HepG2 (cell line): Measurements from ENCODE around the gene SBNO2. TPM values are rescaled to one million over a fixed set of nuclear protein-coding genes. Genes with fewer than 3 reads are reported as not detected.

ENCODE experiments used
- ATAC-seq: fragments of 200-7000 bp; cut with Tn5 transposase; 3 replicates; pipeline ENCODE4 v1.9.1; 2020; ENCODE audit warnings: mild to moderate bottlenecking, moderate library complexity
- BruUV-seq: library from RNA; stranded (reverse); fragments of 400-500 nt; replicated peaks from 2 replicates; lab custom pipeline; 2021; lab: Mats Ljungman, UMichigan
- CTCF ChIA-PET: fragments of 300-600 bp; formaldehyde crosslinking; extraction: SDS; loops from one replicate; lab custom pipeline; 2021; ENCODE audit warnings: low total read pairs, inconsistent platforms, low intra/inter-chr PET ratio; lab: Yijun Ruan, JAX
- POLR2A ChIA-PET: fragments of 350-600 bp; sonication (Branson Sonifier 250); formaldehyde crosslinking; loops from one replicate; lab custom pipeline; 2020; ENCODE audit warnings: antibody characterized with exemption, inconsistent platforms; lab: Yijun Ruan, JAX
- DNase-seq: peaks from one replicate; pipeline ENCODE4 v3.0.0-alpha.2; 2015; ENCODE audit warnings: low spot score
- FAIRE-seq: peaks from 3 replicates; lab custom pipeline; 2011; peaks lifted over from hg19 to GRCh38; lab: Jason Lieb, UNC
- H2AFZ ChIP-seq: one replicate; pipeline ENCODE4 v1.6.1; 2011; ENCODE audit warnings: low read length, inconsistent platforms
- H3K27ac ChIP-seq: fragments of 300-600 bp; 3 replicates; pipeline ENCODE4 v1.8.0; 2011; ENCODE audit warnings: mixed run types, mild to moderate bottlenecking, mixed read lengths, low read length, inconsistent platforms; ENCODE audit not compliant: insufficient read depth; ENCODE audit errors: extremely low read length
- H3K27me3 ChIP-seq, 2 experiments: fragments of 200-600 bp in 1 of 2; 2 replicates in 1 of 2; 3 replicates in 1 of 2; pipeline versions ENCODE4 v1.6.0 to v1.8.0; 2011; ENCODE audit warnings: low read length in 2 of 2, mild to moderate bottlenecking in 2 of 2, moderate library complexity in 2 of 2, inconsistent platforms in 1 of 2; ENCODE audit not compliant: insufficient read depth in 2 of 2, control insufficient read depth in 1 of 2
- H3K36me3 ChIP-seq, 2 experiments: fragments of 200-600 bp in 1 of 2; replicated peaks in 1 of 2; 2 replicates in 1 of 2; 3 replicates in 1 of 2; pipeline versions ENCODE4 v1.5.1 to v1.8.0; 2011; ENCODE audit warnings: low read length in 2 of 2, inconsistent platforms in 1 of 2; ENCODE audit not compliant: insufficient read depth in 2 of 2, control insufficient read depth in 1 of 2
- H3K4me1 ChIP-seq: 2 replicates; pipeline ENCODE4 v1.5.1; 2012; ENCODE audit warnings: low read length, inconsistent platforms; ENCODE audit not compliant: insufficient read depth
- H3K4me2 ChIP-seq: 2 replicates; pipeline ENCODE4 v1.6.0; 2011; ENCODE audit warnings: low read depth, low read length, inconsistent platforms
- H3K4me3 ChIP-seq, 3 experiments: fragments of 200-600 bp in 1 of 3; sonication (generic), shearing (Covaris generic) in 1 of 3; replicated peaks in 1 of 3; 2 replicates each; pipeline ENCODE4 v1.5.1; 2011 to 2016; ENCODE audit warnings: low read length in 3 of 3, inconsistent platforms in 2 of 3, low read depth in 2 of 3, mild to moderate bottlenecking in 2 of 3, control low read depth in 1 of 3, mixed read lengths in 1 of 3; ENCODE audit not compliant: insufficient read depth in 1 of 3
- H3K79me2 ChIP-seq: one replicate; pipeline ENCODE4 v1.6.1; 2011; ENCODE audit warnings: low read length, inconsistent platforms; ENCODE audit not compliant: insufficient read depth
- H3K9ac ChIP-seq: 2 replicates; pipeline ENCODE4 v1.6.0; 2011; ENCODE audit warnings: mild to moderate bottlenecking, low read depth, low read length, inconsistent platforms; ENCODE audit not compliant: insufficient read depth
- H3K9me3 ChIP-seq: 2 replicates; pipeline ENCODE4 v1.5.1; 2012; ENCODE audit warnings: mild to moderate bottlenecking, low read length
- H4K20me1 ChIP-seq: 2 replicates; pipeline ENCODE4 v1.6.0; 2011; ENCODE audit warnings: inconsistent platforms, mild to moderate bottlenecking, low read length, moderate library complexity; ENCODE audit not compliant: insufficient read depth
- ARHGAP35 ChIP-seq: sonication (generic); formaldehyde crosslinking; IDR thresholded peaks from 2 replicates; pipeline ENCODE4 v1.9.0; 2022; ENCODE audit warnings: mild to moderate bottlenecking, inconsistent platforms, moderate library complexity, missing genetic modification reagents, borderline replicate concordance
- ARNT ChIP-seq: fragments of 450-650 bp; IDR thresholded peaks from 2 replicates; pipeline ENCODE4 v1.6.1; 2017
- BCL3 ChIP-seq: sonication (generic); formaldehyde crosslinking; IDR thresholded peaks from 2 replicates; pipeline ENCODE4 v1.5.1; 2020; ENCODE audit warnings: mild to moderate bottlenecking, missing genetic modification reagents, moderate library complexity
- DRAP1 ChIP-seq: IDR thresholded peaks from 2 replicates; pipeline ENCODE4 v1.6.1; 2016; ENCODE audit warnings: missing genetic modification reagents, missing compliant biosample characterization
- ELK4 ChIP-seq: sonication (generic); formaldehyde crosslinking; IDR thresholded peaks from 2 replicates; pipeline ENCODE4 v1.9.0; 2021; ENCODE audit warnings: missing genetic modification reagents, borderline replicate concordance
- JUND ChIP-seq: sonication (generic); formaldehyde crosslinking; IDR thresholded peaks from 2 replicates; pipeline ENCODE4 v1.8.0; 2022; ENCODE audit warnings: mild to moderate bottlenecking, missing genetic modification reagents
- MXI1 ChIP-seq: IDR thresholded peaks from 3 replicates; pipeline ENCODE4 v1.6.1; 2012; ENCODE audit warnings: low read depth, low read length, inconsistent platforms, borderline replicate concordance
- NFATC3 ChIP-seq: sonication (generic); formaldehyde crosslinking; IDR thresholded peaks from 2 replicates; pipeline ENCODE4 v1.5.1; 2020; ENCODE audit warnings: mild to moderate bottlenecking, missing genetic modification reagents
- POLR2AphosphoS5 ChIP-seq: IDR thresholded peaks from 2 replicates; pipeline ENCODE4 v1.6.1; 2012; ENCODE audit warnings: low read depth, low read length
- RARG ChIP-seq: sonication (generic); formaldehyde crosslinking; IDR thresholded peaks from 2 replicates; pipeline ENCODE4 v1.4.0; 2020; ENCODE audit warnings: low read depth, mild to moderate bottlenecking, missing genetic modification reagents
- SMC3 ChIP-seq: IDR thresholded peaks from 2 replicates; pipeline ENCODE4 v1.6.1; 2011; ENCODE audit warnings: low read length, improper control_type of control experiment
- SRF ChIP-seq: IDR thresholded peaks from 2 replicates; pipeline ENCODE4 v1.6.1; 2011; ENCODE audit warnings: mild to moderate bottlenecking, low read depth, low read length, moderate library complexity
- TOPORS ChIP-seq: sonication (generic); formaldehyde crosslinking; IDR thresholded peaks from 2 replicates; pipeline ENCODE4 v1.8.0; 2023; ENCODE audit warnings: mild to moderate bottlenecking, missing genetic modification reagents
- ZNF282 ChIP-seq: fragments of 450-650 bp; IDR thresholded peaks from 2 replicates; pipeline ENCODE4 v1.6.1; 2018; ENCODE audit not compliant: partially characterized antibody
- ZNF33B ChIP-seq: sonication (generic); formaldehyde crosslinking; IDR thresholded peaks from 2 replicates; pipeline ENCODE4 v1.5.1; 2020; ENCODE audit warnings: mild to moderate bottlenecking, missing genetic modification reagents
- ZNF383 ChIP-seq: sonication (generic); formaldehyde crosslinking; IDR thresholded peaks from 2 replicates; pipeline ENCODE4 v1.4.0; 2020; ENCODE audit warnings: missing genetic modification reagents, mild to moderate bottlenecking, borderline replicate concordance
- ZNF577 ChIP-seq: sonication (generic); formaldehyde crosslinking; IDR thresholded peaks from 2 replicates; pipeline ENCODE4 v1.4.0; 2020; ENCODE audit warnings: mild to moderate bottlenecking, low read depth, missing genetic modification reagents, borderline replicate concordance
- ZNF614 ChIP-seq: IDR thresholded peaks from 2 replicates; pipeline ENCODE4 v1.6.1; 2018; ENCODE audit warnings: missing biosample characterization, missing genetic modification reagents, inconsistent platforms, borderline replicate concordance
- ZNF670 ChIP-seq: sonication (generic); formaldehyde crosslinking; IDR thresholded peaks from 2 replicates; pipeline ENCODE4 v1.8.0; 2022; ENCODE audit warnings: mild to moderate bottlenecking, missing genetic modification reagents, borderline replicate concordance
- ZNF773 ChIP-seq: sonication (generic); formaldehyde crosslinking; IDR thresholded peaks from 2 replicates; pipeline ENCODE4 v1.4.0; 2020; ENCODE audit warnings: missing genetic modification reagents, borderline replicate concordance
- WGBS: methylation state at CpG from one replicate; pipeline ENCODE4 v1.1.6; 2017; ENCODE audit warnings: low lambda C conversion rate; 5-methylcytosine and 5-hydroxymethylcytosine counted together
- in situ Hi-C: cut with HindIII; loops from 2 replicates; pipeline ENCODE4 v1.10.0; 2017; ENCODE audit warnings: low pct_unique_long_range_greater_than_20kb; ENCODE audit not compliant: extremely low pct_ligation_motif_present
- intact Hi-C: fragments of 100-400 bp; cut with micrococcal nuclease; formaldehyde crosslinking; loops from one replicate; pipeline ENCODE4 v1.10.0; 2022; ENCODE audit not compliant: unreplicated experiment
- polyA plus RNA-seq, 8 experiments: library from polyadenylated mRNA; depleted of rRNA in 3 of 8; stranded (reverse) in 7 of 8; unstranded in 1 of 8; fragments of >200 nt; fragmentation: Illumina TruSeq in 4 of 8; extraction: Trizol in 4 of 8; gene quantifications; 2 replicates each; pipeline versions ENCODE4 v1.2.1 to v1.2.3, GENCODE V29; 2011 to 2016; ENCODE audit warnings: low read depth in 4 of 8, missing spikeins in 1 of 8, mixed read lengths in 1 of 8; ENCODE audit not compliant: insufficient read depth in 1 of 8
- total RNA-seq, 5 experiments: library from RNA; depleted of rRNA; stranded (reverse); fragments of >200 nt; fragmentation: Illumina TruSeq; extraction: Trizol; gene quantifications; 2 replicates each; pipeline ENCODE4 v1.2.3, GENCODE V29; 2016; ENCODE audit warnings: low read depth in 1 of 5
- TF ChIP-seq, protein P1 (sequence below): sonication (generic); formaldehyde crosslinking; IDR thresholded peaks from 2 replicates; pipeline ENCODE4 v1.5.0; 2020; ENCODE audit warnings: missing genetic modification reagents

Gene SBNO2
- total and polyA plus RNA-seq, 2 of the 13 experiments (the other 11 are each of a cell fraction or from before 2014, with no cell fraction given): 8.6 to 10.4 TPM

DNA sequence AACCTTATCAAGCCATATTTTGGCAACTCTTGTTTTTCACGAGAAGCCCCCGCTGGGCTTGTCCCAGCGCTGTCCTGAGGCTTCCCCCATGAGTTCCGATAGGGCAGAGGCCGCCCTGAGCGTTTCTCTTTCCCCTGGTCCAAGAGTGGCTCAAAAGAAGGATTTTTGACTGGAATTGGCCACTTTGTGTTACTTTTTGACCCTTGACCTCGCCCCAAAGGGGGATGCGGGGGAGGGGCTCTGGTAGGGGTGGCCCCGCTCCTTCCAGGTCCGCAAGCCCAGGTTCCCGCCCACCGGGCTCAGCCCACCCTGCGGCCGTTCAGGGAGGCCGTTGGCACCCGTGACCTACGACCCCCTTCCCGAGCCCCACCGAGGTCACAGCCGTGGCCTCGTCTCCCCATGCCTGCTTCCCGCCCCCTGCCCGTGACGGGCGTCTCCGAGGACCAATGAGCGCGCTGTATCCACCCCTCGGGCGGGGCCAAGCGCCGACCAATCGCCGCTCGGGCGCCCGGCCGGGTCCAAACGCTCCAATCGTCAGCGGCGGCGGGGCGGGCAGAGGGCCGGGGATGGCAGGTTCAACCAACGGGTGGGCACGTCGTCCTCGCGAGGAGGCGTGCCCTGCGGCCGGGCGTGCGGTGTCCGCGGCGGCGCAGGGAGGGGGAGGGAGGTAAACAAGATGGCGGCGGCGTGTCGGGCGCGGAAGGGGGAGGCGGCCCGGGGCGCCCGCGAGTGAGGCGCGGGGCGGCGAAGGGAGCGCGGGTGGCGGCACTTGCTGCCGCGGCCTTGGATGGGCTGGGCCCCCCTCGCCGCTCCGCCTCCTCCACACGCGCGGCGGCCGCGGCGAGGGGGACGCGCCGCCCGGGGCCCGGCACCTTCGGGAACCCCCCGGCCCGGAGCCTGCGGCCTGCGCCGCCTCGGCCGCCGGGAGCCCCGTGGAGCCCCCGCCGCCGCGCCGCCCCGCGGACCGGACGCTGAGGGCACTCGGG, 31.3 kb upstream of the SBNO2 start, which contains the start of gene STK11:
Gene STK11, plus strand, starts transcription at position 665 of the 986 bp plus-strand sequence. CDS start 1,136 bp downstream, outside the sequence.
- no peak within 1 kb of the TSS for H2AFZ ChIP-seq
- H3K4me2 ChIP-seq: peak within 1 kb of the TSS; percentile 87
- H3K4me3 ChIP-seq: peak within 1 kb of the TSS; percentile 65 to 92 (median 81)
- intact Hi-C loops (no loop called here), in situ Hi-C loops (no loop called here)
- FAIRE-seq (peak; percentile 76), ATAC-seq (peak; percentile 90), DNase-seq (peak; percentile 91)
- H3K27me3 ChIP-seq: no peaks in the 10 kb centered on the region; a peak in 1 of 5 replicates
- peak within 1 kb of the TSS; percentile 87 for H3K27ac ChIP-seq
- H3K79me2 ChIP-seq: peaks cover 40% of the 10 kb centered on the region
- WGBS: 17% methylated on average over 13 of the region's 114 CpGs
- BruUV-seq: no TSS peak
- peaks cover 62% of the 10 kb centered on the region for H3K4me1 ChIP-seq
- no peaks in the 10 kb centered on the region for H3K9me3 ChIP-seq
- CTCF ChIA-PET: no interaction called here
- POLR2A ChIA-PET: interaction anchor here (2.3 kb wide), 1 partner anchor 92 kb away, joined by 11 read pairs; no protein-coding TSS in a partner anchor
- peak within 1 kb of the TSS; percentile 82 for H3K9ac ChIP-seq
- H4K20me1 ChIP-seq: peaks cover 28% of the 10 kb centered on the region
- peaks cover 5 to 7% of the 10 kb centered on the region in 2 experiments; a peak in 4 of 5 replicates for H3K36me3 ChIP-seq
- TF ChIP-seq MXI1 (peak; percentile 79; the same call in 1 of the 3 replicates), ARHGAP35 (CRISPR knock-in tag) (no peak), SRF (no peak), ZNF577 (CRISPR knock-in tag) (no peak), BCL3 (CRISPR knock-in tag) (0 out of 2 replicates have a peak, but pooled peaks have one; percentile 36), NFATC3 (0 out of 2 replicates have a peak, but pooled peaks have one; percentile 59), ZNF670 (no peak), ZNF33B (no peak), JUND (CRISPR knock-in tag) (no peak), ZNF614 (CRISPR knock-in tag) (no peak), ARNT (no peak), TOPORS (CRISPR knock-in tag) (no peak; the same call in 1 of the 2 replicates), DRAP1 (CRISPR knock-in tag) (peak; percentile 84), ZNF282 (no peak), ZNF383 (no peak), ELK4 (CRISPR knock-in tag) (no peak), SMC3 (no peak), ZNF773 (CRISPR knock-in tag) (no peak), RARG (no peak), POLR2AphosphoS5 (peak; percentile 51; the same call in 1 of the 2 replicates)
- TF ChIP-seq, protein P1, sequence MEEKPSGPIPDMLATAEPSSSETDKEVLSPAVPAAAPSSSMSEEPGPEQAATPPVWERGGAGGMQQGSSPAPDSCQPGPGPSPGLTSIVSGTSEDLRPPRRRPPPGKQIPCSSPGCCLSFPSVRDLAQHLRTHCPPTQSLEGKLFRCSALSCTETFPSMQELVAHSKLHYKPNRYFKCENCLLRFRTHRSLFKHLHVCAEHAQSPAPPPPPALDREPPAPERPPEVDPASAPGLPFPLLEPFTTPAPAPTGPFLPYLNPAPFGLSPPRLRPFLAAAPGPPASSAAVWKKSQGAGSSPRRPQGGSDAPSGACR: no peak
